ENCODE results near the gene DYNC1H1. TPM values are rescaled to one million over a fixed set of nuclear protein-coding genes. Genes with fewer than 3 reads are reported as not detected.

The DYNC1H1 gene
- total RNA-seq, 1 donor from 2014 or later, result 591 TPM

- TF ChIP-seq EZH2 (IDR thresholded peaks at IDR 0.05; ENCODE audit: insufficient read depth, low read length), result no peak
- TF ChIP-seq, protein P1, sequence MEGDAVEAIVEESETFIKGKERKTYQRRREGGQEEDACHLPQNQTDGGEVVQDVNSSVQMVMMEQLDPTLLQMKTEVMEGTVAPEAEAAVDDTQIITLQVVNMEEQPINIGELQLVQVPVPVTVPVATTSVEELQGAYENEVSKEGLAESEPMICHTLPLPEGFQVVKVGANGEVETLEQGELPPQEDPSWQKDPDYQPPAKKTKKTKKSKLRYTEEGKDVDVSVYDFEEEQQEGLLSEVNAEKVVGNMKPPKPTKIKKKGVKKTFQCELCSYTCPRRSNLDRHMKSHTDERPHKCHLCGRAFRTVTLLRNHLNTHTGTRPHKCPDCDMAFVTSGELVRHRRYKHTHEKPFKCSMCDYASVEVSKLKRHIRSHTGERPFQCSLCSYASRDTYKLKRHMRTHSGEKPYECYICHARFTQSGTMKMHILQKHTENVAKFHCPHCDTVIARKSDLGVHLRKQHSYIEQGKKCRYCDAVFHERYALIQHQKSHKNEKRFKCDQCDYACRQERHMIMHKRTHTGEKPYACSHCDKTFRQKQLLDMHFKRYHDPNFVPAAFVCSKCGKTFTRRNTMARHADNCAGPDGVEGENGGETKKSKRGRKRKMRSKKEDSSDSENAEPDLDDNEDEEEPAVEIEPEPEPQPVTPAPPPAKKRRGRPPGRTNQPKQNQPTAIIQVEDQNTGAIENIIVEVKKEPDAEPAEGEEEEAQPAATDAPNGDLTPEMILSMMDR (IDR thresholded peaks at IDR 0.05; ENCODE audit: insufficient read depth, low read depth, low read length), result no peak
- no peak overlapping the region for H3K4me3 Mint-ChIP-seq (ENCODE audit: unreplicated experiment)
- FAIRE-seq, result no peak
- Histone ChIP-seq H3K36me3 (ENCODE audit: insufficient read depth, low read length) (peaks cover 67% of the 10 kb centered on the region), H3K9me3 (ENCODE audit: insufficient read depth, low read depth, low read length) (no peaks in the 10 kb centered on the region), H3K4me3 (ENCODE audit: insufficient read depth, low read depth, low read length) (no peak overlapping the region), H3K4me2 (ENCODE audit: low read length) (no peak overlapping the region), H2AFZ (ENCODE audit: low read depth, low read length) (no peak overlapping the region), H3K79me2 (ENCODE audit: insufficient read depth, low read length) (peaks cover 15% of the 10 kb centered on the region), H3K27ac (ENCODE audit: low read depth, low read length) (no peak overlapping the region), H4K20me1 (ENCODE audit: insufficient read depth, low read length) (peaks cover 75% of the 10 kb centered on the region), H3K27me3 (ENCODE audit: insufficient read depth, low read length) (no peaks in the 10 kb centered on the region), H3K4me1 (ENCODE audit: insufficient read depth, low read length) (peaks cover 3% of the 10 kb centered on the region), H3K9ac (ENCODE audit: low read length) (no peak overlapping the region)
- H3K4me1 Mint-ChIP-seq (ENCODE audit: low read depth, unreplicated experiment), result no peaks in the 10 kb centered on the region
- DNase-seq (ENCODE audit: low read depth), result no peak
- H3K27ac Mint-ChIP-seq (ENCODE audit: unreplicated experiment), result no peak overlapping the region
- H3K9me3 Mint-ChIP-seq (ENCODE audit: unreplicated experiment), result no peaks in the 10 kb centered on the region
- peaks cover 16% of the 10 kb centered on the region for H3K36me3 Mint-ChIP-seq (ENCODE audit: low read depth, unreplicated experiment)
- no peaks in the 10 kb centered on the region for H3K27me3 Mint-ChIP-seq (ENCODE audit: low read depth, unreplicated experiment)
Measured at GRCh38 chr14:102046337-102047278, 82.2 kb downstream of the DYNC1H1 start.

DNA sequence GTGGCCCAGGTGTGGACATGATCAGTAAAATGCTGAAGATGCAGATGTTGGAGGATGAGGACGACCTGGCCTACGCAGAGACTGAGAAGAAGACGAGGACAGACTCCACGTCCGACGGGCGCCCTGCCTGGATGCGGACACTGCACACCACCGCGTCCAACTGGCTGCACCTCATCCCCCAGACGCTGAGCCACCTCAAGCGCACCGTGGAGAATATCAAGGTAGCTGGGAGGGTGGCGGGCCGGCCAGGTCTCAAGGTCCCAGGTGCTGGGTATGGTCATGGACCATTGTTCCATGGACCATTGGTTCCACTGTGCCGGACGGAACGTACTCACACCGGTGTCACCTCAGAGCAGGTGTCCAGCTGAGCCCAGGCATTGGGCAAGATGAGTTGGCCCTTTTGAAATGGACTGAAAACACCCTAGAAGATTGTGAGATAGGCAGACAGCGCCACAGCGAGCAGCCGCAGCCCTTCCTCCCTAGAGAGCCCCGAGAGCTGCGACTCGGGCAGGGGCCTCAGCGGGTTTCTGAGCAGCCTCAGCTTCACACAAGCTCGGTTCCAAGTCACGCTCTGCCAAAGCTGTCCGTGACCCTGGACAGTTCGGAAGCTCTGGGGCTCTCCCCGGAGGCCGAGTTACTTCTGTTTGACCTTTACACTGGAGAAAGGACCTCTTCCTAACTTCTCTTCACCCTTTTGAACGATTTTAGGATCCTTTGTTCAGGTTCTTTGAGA lies 83.6 kb downstream of the DYNC1H1 start:
- H3K4me3 Mint-ChIP-seq (ENCODE audit: unreplicated experiment), result no peak overlapping the region
- TF ChIP-seq, protein P1 (IDR thresholded peaks at IDR 0.05; ENCODE audit: insufficient read depth, low read depth, low read length), result no peak
- TF ChIP-seq EZH2 (IDR thresholded peaks at IDR 0.05; ENCODE audit: insufficient read depth, low read length), result no peak
- Histone ChIP-seq H4K20me1 (ENCODE audit: insufficient read depth, low read length) (peaks cover 65% of the 10 kb centered on the region), H3K79me2 (ENCODE audit: insufficient read depth, low read length) (peaks cover 9% of the 10 kb centered on the region), H2AFZ (ENCODE audit: low read depth, low read length) (no peak overlapping the region), H3K27ac (ENCODE audit: low read depth, low read length) (no peak overlapping the region), H3K4me1 (ENCODE audit: insufficient read depth, low read length) (peaks cover 3% of the 10 kb centered on the region), H3K4me2 (ENCODE audit: low read length) (no peak overlapping the region), H3K9me3 (ENCODE audit: insufficient read depth, low read depth, low read length) (no peaks in the 10 kb centered on the region), H3K9ac (ENCODE audit: low read length) (no peak overlapping the region), H3K36me3 (ENCODE audit: insufficient read depth, low read length) (peaks cover 68% of the 10 kb centered on the region), H3K27me3 (ENCODE audit: insufficient read depth, low read length) (no peaks in the 10 kb centered on the region), H3K4me3 (ENCODE audit: insufficient read depth, low read depth, low read length) (no peak overlapping the region)
- peaks cover 18% of the 10 kb centered on the region for H3K36me3 Mint-ChIP-seq (ENCODE audit: low read depth, unreplicated experiment)
- H3K4me1 Mint-ChIP-seq (ENCODE audit: low read depth, unreplicated experiment), result no peaks in the 10 kb centered on the region
- FAIRE-seq (no peak), DNase-seq (ENCODE audit: low read depth) (no peak)
- H3K9me3 Mint-ChIP-seq (ENCODE audit: unreplicated experiment), result no peaks in the 10 kb centered on the region
- no peaks in the 10 kb centered on the region for H3K27me3 Mint-ChIP-seq (ENCODE audit: low read depth, unreplicated experiment)
- no peak overlapping the region for H3K27ac Mint-ChIP-seq (ENCODE audit: unreplicated experiment)

Measured in astrocyte (in vitro differentiated cells and primary cell).